Osteocyte (in vitro differentiated cells): ENCODE data around the gene CSN1S1. TPM values are rescaled to one million over a fixed set of nuclear protein-coding genes. Genes with fewer than 3 reads are reported as not detected.

Source experiments
- DNase-seq: peaks from one replicate; pipeline ENCODE4 v3.0.0; 2021; ENCODE audit warnings: mixed read lengths; ENCODE audit not compliant: unreplicated experiment; ENCODE audit errors: extremely low spot score
- H3K27ac Mint-ChIP-seq: one replicate; pipeline ENCODE4 v1.8.0; 2021; ENCODE audit warnings: mild to moderate bottlenecking, mixed read lengths; ENCODE audit not compliant: unreplicated experiment
- H3K27me3 Mint-ChIP-seq: one replicate; pipeline ENCODE4 v1.8.0; 2021; ENCODE audit warnings: mixed read lengths; ENCODE audit not compliant: unreplicated experiment
- H3K36me3 Mint-ChIP-seq: one replicate; pipeline ENCODE4 v1.8.0; 2021; ENCODE audit warnings: mixed read lengths; ENCODE audit not compliant: unreplicated experiment
- H3K4me1 Mint-ChIP-seq: one replicate; pipeline ENCODE4 v1.8.0; 2021; ENCODE audit warnings: mixed read lengths; ENCODE audit not compliant: unreplicated experiment
- H3K4me3 Mint-ChIP-seq: one replicate; pipeline ENCODE4 v1.8.0; 2021; ENCODE audit warnings: mild to moderate bottlenecking, moderate library complexity, mixed read lengths; ENCODE audit not compliant: unreplicated experiment
- H3K9me3 Mint-ChIP-seq: one replicate; pipeline ENCODE4 v1.8.0; 2021; ENCODE audit warnings: mixed read lengths; ENCODE audit not compliant: unreplicated experiment
- CTCF ChIP-seq: fragments of 200-600 bp; sonication (generic); IDR thresholded peaks from 2 replicates; pipeline ENCODE4 v1.5.0; 2021; ENCODE audit warnings: antibody characterized with exemption, mild to moderate bottlenecking, moderate library complexity
- total RNA-seq: library from RNA; stranded (reverse); gene quantifications from 2 replicates; pipeline ENCODE4 v1.2.1, GENCODE V29; 2021

The CSN1S1 gene
- total RNA-seq, 1 donor from 2014 or later, result not detected

GRCh38 chr4:69951602-69952001 lies 20.7 kb downstream of the CSN1S1 start:
- no peaks in the 10 kb centered on the region for H3K36me3 Mint-ChIP-seq
- H3K4me3 Mint-ChIP-seq, result no peak overlapping the region
- H3K9me3 Mint-ChIP-seq, result no peaks in the 10 kb centered on the region
- no peaks in the 10 kb centered on the region for H3K4me1 Mint-ChIP-seq
- no peak overlapping the region for H3K27ac Mint-ChIP-seq
- peaks cover 13% of the 10 kb centered on the region for H3K27me3 Mint-ChIP-seq
- no peak for TF ChIP-seq CTCF
- DNase-seq, result no peak

- Mint-ChIP-seq H3K27me3 (peaks cover 5% of the 10 kb centered on the region), H3K4me3 (no peak overlapping the region), H3K4me1 (no peaks in the 10 kb centered on the region), H3K36me3 (no peaks in the 10 kb centered on the region), H3K9me3 (no peaks in the 10 kb centered on the region), H3K27ac (no peak overlapping the region)
- DNase-seq, result no peak
- no peak for TF ChIP-seq CTCF
Measured at GRCh38 chr4:69957209-69957608, 26.3 kb downstream of the CSN1S1 start.

GRCh38 chr4:69965628-69966027 lies 34.8 kb downstream of the CSN1S1 start, which contains the start of gene CSN2:
Gene CSN2, minus strand, starts transcription at chr4:69965728. Its CDS starts 4,733 bp downstream, at chr4:69960995.
- no peak for TF ChIP-seq CTCF

GRCh38 chr4:69970071-69970470 lies 39.2 kb downstream of the CSN1S1 start:
- no peak for DNase-seq
- no peaks in the 10 kb centered on the region for H3K4me1 Mint-ChIP-seq
- no peak overlapping the region for H3K4me3 Mint-ChIP-seq
- H3K9me3 Mint-ChIP-seq, result no peaks in the 10 kb centered on the region
- peaks cover 10% of the 10 kb centered on the region for H3K27me3 Mint-ChIP-seq
- no peak overlapping the region for H3K27ac Mint-ChIP-seq
- TF ChIP-seq CTCF, result no peak
- no peaks in the 10 kb centered on the region for H3K36me3 Mint-ChIP-seq

More at GRCh38 chr4:69965628-69966027, 34.8 kb downstream of the CSN1S1 start, which contains the start of gene CSN2:
- no peak within 1 kb of the TSS for H3K27ac Mint-ChIP-seq
- no peak within 1 kb of the TSS for H3K4me3 Mint-ChIP-seq
- no peak for DNase-seq
- no peaks in the 10 kb centered on the region for H3K9me3 Mint-ChIP-seq
- H3K36me3 Mint-ChIP-seq, result no peaks in the 10 kb centered on the region
- peaks cover 6% of the 10 kb centered on the region for H3K27me3 Mint-ChIP-seq
- H3K4me1 Mint-ChIP-seq, result no peaks in the 10 kb centered on the region

GRCh38 chr4:69974631-69975030 lies 43.8 kb downstream of the CSN1S1 start:
- Mint-ChIP-seq H3K27me3 (peaks cover 5% of the 10 kb centered on the region), H3K27ac (no peak overlapping the region), H3K4me1 (no peaks in the 10 kb centered on the region), H3K36me3 (no peaks in the 10 kb centered on the region), H3K4me3 (no peak overlapping the region), H3K9me3 (no peaks in the 10 kb centered on the region)
- TF ChIP-seq CTCF, result no peak
- DNase-seq, result no peak
